ENCODE results near the gene FASTK.
"Not testable (repeated sequence)": the region's sequence is repeated elsewhere in the genome, so short reads cannot be mapped to it uniquely, and the experiment has no call there.

Gene FASTK

DNA sequence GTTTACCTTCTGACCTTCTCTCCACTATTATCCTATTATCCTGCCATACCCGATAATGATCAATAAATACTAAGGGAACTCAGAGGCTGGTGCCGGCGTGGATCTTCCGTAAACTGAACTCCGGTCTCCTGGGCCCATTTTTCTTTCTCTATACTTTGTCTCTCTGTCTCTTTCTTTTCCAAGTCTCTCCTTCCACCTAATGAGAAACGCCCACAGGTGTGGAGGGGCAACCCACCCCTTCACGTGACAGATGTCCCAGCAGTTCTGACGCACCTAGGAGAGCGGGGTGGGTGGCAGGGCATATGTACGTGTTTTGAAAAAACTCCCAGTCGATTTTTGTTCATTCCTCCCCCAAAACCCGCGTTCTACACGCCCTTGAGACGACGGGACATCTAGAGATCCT lies 52.9 kb downstream of the FASTK start:
- DNase-seq (ENCODE audit: low read depth), result not testable (repeated sequence)

DNA sequence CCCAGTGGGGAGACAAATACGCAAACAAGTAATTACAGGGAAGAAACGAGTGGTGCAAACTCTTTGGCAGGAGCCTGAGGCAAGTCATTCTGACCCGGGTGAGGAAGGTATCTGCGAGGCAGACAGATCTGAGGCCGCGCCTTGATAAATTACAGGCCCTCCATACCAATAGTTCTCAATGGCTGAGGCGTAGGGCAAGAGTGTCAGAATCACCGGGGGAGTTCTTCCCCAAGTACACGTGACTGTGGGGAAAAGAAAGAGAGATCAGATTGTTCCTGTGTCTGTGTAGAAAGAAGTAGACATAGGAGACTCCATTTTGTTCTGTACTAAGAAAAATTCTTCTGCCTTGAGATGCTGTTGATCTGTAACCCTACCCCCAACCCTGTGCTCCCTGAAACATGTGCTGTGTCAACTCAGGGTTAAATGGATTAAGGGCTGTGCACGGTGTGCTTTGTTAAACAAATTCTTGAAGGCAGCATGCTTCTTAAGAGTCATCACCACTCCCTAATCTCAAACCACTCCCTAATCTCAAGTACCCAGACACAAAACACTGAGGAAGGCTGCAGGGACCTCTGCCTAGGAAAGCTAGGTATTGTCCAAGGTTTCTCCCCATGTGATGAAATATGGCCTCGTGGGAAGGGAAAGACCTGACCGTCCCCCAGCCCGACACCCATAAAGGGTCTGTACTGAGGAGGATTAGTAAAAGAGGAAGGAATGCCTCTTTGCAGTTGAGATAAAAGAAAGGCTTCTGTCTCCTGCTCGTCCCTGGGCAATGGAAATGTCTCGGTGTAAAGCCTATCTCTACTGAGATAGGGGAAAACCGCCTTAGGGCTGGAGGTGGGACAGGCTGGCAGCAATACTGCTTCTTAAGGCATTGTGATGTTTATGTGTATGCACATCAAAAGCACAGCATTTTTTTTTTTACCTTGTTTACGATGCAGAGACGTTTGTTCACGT lies 53.6 kb downstream of the FASTK start:
- DNase-seq (ENCODE audit: low read depth), result not testable (repeated sequence)
